Daoy (cell line): ENCODE measurements around the gene KATNB1. TPM values are rescaled to one million over a fixed set of nuclear protein-coding genes. Genes with fewer than 3 reads are reported as not detected.
A peak's percentile ranks its signal among the peaks of the same experiment; 100 is the strongest.
"Not testable (repeated sequence)": the region's sequence is repeated elsewhere in the genome, so short reads cannot be mapped to it uniquely, and the experiment has no call there.

ENCODE experiments used
- DNase-seq: peaks from one replicate; pipeline ENCODE4 v3.0.0-alpha.2; 2015; ENCODE audit warnings: low read depth
- total RNA-seq: library from RNA; depleted of rRNA; stranded (reverse); fragments of >200 nt; shearing (Covaris generic); gene quantifications from 2 replicates; pipeline ENCODE4 v1.2.3, GENCODE V29; 2014

The KATNB1 gene
- total RNA-seq, 1 experiment from 2014 or later: 22.7 TPM

- no peak for DNase-seq
Measured at GRCh38 chr16:57725151-57725550, 10.4 kb upstream of the KATNB1 start.

DNA sequence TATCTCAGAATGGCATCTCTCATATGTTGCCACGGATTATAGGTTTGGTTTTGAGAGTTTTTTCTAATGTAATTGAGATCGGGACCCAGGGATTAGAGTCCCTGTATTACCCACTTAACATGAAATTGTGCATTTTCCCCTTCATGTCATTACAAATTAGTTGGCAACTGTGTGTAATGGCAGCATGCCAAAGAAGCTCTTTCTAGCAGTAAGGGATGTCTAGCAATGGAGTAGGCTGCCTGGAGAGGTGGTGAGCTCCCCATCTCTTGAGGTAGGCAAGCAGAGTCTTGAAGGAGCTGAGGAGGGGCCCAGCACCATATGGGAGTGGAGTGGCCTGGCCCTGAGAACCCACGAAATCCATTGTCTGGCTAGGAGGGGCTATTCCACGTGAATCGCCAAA is 10.0 kb upstream of the KATNB1 start:
- no peak for DNase-seq

DNA sequence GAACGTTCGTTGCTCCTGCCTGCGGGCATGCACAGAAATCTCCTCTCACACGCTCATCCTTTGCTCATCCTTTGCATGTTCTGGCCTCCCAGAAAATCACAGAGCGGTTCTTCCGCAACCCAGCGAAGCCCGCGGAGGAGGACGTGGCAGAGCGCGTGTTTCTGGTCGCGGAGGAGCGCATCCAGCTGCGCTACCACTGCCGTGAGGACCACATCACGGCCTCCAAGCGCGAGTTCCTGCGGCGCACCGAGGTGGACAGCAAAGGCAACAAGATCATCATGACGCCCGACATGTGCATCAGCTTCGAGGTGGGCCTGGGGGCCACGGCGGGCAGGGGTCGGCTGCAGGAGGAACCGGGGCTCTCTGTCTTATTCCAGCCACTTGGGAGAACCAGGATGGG is 9.6 kb upstream of the KATNB1 start:
- no peak for DNase-seq

- DNase-seq: no peak
Measured at GRCh38 chr16:57726433-57726947, 9.1 kb upstream of the KATNB1 start.

GRCh38 chr16:57727610-57728009 is 8.0 kb upstream of the KATNB1 start:
- DNase-seq: no peak

DNA sequence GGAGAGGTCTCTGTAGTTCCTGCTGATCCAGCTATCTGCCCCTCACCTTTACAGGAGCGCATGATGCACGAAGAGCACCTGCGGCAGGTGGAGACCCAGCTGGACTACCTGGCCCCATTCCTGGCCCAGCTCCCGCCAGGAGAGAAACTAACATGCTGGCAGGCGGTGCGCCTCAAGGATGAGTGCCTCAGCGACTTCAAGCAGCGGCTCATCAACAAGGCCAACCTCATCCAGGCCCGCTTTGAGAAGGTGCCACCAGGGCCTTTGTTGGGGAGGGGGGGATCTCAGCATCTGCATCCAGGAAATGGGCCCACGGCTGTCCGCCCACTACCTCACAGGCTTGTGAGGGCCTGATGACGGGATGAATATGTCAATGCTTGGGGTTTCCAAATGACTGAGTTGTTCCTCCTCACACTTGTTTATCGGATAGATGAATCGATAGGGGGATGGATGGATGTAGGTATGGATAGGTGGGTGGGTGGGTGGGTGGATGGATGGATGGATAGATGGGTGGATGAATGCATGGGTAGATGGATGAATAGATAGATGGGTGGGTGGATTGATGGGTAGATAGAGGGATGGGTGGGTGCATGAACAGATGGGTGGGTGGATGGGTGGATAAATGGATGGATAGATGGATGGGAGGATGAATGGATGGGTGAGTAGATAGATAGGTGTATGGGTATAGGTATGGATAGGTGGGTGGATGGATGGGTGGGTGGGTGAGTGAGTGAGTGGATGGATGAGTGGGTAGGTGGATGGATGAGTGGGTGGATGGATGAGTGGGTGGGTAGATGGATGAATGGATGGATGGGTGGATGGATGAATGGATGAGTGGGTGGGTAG is 7.0 kb upstream of the KATNB1 start:
- DNase-seq: no peak

- DNase-seq: no peak
Measured at GRCh38 chr16:57729182-57729484, 6.4 kb upstream of the KATNB1 start.

GRCh38 chr16:57729852-57730251 is 5.7 kb upstream of the KATNB1 start:
- DNase-seq: not testable (repeated sequence)

GRCh38 chr16:57730771-57731730 is 4.5 kb upstream of the KATNB1 start:
- no peak for DNase-seq

DNA sequence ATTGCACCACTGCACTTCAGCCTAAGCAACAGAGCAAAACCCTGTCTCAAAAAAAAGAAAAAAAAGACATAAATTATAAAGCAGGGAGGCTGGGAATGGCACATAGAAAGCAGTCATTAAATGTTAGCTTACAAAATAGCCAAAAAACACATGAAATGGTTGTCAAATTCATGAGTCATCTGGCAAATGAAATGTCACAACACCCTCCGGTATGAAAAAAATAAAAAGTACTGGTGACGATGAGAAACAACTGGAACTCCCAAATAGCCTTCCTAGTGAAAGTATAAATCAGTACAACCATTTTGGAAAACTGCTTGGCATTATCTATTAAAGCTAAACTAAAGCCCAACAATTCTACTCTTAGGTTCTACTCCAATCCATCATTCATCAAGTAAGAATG is 3.5 kb upstream of the KATNB1 start:
- no peak for DNase-seq

GRCh38 chr16:57732714-57733113 is 2.9 kb upstream of the KATNB1 start:
- no peak for DNase-seq

DNA sequence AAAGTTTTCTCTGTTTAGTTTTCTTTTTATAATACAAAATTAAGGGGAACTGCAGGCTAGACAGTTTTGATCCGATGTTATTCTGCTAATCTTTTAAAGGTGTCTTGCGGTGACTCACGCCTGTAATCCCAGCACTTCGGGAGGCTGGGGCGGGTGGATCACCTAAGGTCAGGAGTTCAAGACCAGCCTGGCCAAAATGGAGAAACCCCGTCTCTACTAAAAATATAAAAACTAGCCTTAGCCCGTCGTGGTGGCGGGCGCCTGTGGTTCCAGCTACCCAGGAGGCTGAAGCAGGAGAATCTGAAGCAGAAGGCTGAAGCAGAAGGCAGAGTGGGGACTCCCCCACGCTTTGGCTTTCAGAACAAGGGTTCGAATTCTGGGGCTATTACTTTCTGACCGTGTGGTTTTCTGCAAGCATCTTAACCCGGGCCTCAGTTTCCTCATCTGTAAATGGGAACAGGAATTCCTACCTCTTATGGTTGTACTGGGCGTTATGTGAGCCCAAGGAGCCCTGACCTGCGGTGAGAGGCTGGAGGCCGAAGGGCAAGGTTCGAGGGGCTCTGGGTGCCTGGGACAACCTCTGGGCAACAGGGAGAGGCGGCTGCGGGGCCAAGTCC is 1.2 kb upstream of the KATNB1 start:
- DNase-seq: no peak

DNA sequence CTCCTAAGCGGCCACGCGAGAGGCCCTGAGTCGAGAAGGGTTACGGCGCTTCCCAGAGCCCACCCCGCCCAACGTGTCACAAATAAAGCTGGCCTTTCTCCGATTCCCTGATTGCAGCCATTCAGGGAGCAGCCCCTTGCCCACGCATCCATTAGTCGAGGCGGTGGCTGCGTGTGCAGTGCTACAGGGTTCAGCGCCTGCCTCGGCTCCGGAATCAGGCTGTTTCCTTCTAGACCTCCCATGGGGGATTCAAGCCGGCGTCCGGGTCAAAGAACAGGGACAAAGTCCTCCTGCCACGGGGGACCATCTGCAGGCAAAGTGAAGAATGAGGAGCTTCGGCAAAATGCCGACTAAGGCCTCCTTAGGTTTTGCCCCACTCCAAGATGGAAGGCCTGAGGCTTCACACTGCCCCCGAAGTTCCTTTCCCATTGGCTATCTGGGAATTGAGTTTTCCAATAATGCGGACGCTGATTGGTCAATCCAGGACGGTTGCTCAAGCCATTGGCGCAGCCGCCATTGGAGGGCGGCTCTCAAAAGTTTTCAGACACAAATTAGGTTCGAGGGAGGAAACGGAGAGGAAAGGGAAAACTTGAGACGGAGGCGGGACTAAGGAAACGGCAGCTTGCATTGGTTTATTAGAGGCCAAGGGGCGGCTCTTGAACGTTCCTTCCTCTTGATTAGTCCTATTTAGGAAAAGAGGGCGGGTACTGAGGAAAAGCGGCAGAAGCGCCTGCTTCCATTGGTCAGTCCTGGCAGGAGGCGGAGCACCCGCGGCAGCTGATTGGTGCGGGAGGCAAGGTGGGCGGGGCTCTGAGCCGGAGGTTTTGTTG is 430 bp upstream of the KATNB1 start:
- peak; percentile 97 for DNase-seq

GRCh38 chr16:57736419-57737351 is 1.1 kb downstream of the KATNB1 start:
- peak; percentile 66 for DNase-seq

DNA sequence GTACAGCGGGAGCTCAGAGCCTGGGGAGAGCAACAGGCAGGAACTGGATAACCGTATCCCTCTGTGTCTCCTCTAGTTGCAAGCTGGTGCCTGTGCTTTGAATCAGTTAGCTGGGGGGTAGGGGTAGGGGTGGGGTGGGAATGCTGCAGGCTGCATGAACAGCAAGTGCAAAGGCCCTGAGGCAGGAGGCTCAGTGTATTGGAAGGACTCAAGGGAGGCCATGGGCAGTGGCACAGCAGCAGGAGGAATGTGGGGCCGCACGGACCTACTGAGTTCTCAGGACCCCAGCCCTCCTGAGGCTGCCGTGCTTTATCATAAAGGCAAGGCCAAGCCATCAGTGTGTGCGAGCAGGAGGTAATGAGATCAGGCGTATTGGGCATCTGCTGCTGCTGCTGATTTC is 3.3 kb downstream of the KATNB1 start:
- no peak for DNase-seq

DNA sequence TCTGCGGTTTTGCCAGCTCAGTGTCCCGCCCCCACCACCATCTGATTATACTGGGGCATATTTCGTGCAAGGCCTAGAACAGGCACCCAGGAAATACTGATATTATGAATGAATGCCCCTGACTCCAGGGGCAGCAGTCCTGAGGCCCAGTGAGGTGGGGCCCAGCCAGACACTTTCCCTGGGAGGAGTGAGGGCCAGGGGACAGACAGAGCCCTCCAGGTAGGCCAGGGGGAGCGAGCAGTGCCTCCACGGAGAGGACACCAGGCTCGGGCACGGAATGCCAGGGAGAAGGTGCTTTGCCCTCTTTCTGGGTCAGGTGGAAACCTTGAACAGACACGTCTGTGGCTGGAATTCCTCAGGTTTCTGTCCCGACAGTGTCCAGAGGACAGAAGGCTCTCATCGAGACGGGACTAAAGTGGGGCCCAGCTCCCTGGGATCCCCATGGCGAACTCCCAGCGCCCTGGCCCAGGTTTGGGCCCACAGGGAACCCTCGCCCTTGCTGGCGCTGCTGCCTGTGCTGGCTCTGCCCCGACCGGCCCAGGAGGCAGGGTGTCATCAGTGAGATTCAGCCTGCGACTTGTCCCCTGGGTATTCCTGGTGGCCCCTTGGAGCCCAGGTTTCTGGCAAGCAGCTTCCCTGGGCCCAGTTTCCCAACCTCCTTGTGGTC is 4.3 kb downstream of the KATNB1 start:
- DNase-seq: no peak

GRCh38 chr16:57740423-57741071 is 5.0 kb downstream of the KATNB1 start:
- DNase-seq: no peak

GRCh38 chr16:57741660-57742191 is 6.2 kb downstream of the KATNB1 start:
- DNase-seq: no peak

DNA sequence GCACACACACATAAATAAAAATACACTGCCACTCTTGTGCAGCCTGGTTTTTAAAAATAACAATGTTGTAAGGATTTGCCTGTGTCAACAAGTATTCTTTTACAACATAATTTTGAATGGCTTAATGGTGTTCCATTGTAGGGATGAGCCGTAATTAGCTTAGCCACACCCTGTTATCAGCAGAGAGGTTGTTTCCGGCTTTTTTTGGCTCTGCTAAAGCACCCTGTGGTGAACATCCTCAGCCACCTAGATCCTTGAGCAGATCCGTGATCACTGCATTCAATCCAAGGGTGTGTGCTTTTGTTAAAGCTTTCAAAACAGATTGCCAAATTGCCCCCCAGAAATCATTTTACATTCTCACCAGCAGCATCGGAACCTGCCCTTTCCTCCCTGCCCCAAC is 7.0 kb downstream of the KATNB1 start:
- DNase-seq: no peak
